T-helper 2 cell treated with Interferon-gamma antibody and Interleukin-4, amounts not matched to agents 5 μg/mL and 100 μg/mL, for 36 hours (primary cell): ENCODE data around the gene MED15.
"Not testable (repeated sequence)": the region's sequence is repeated elsewhere in the genome, so short reads cannot be mapped to it uniquely, and the experiment has no call there.

ENCODE experiments used
- DNase-seq: peaks from one replicate; pipeline ENCODE4 v3.0.0; 2021; ENCODE audit warnings: low spot score
- H3K27ac Mint-ChIP-seq: one replicate; pipeline ENCODE4 v1.8.0; 2021; ENCODE audit warnings: mild to moderate bottlenecking, mixed read lengths
- H3K27me3 Mint-ChIP-seq: one replicate; pipeline ENCODE4 v1.8.0; 2021; ENCODE audit warnings: low read depth, mixed read lengths
- H3K36me3 Mint-ChIP-seq: one replicate; pipeline ENCODE4 v1.8.0; 2021; ENCODE audit warnings: low read depth, mixed read lengths
- H3K4me1 Mint-ChIP-seq: one replicate; pipeline ENCODE4 v1.8.0; 2021; ENCODE audit warnings: low read depth, mixed read lengths
- H3K4me3 Mint-ChIP-seq: one replicate; pipeline ENCODE4 v1.8.0; 2022; ENCODE audit warnings: mild to moderate bottlenecking, moderate library complexity, mixed read lengths
- H3K9me3 Mint-ChIP-seq: one replicate; pipeline ENCODE4 v1.8.0; 2021; ENCODE audit warnings: mixed read lengths

The MED15 gene

DNA sequence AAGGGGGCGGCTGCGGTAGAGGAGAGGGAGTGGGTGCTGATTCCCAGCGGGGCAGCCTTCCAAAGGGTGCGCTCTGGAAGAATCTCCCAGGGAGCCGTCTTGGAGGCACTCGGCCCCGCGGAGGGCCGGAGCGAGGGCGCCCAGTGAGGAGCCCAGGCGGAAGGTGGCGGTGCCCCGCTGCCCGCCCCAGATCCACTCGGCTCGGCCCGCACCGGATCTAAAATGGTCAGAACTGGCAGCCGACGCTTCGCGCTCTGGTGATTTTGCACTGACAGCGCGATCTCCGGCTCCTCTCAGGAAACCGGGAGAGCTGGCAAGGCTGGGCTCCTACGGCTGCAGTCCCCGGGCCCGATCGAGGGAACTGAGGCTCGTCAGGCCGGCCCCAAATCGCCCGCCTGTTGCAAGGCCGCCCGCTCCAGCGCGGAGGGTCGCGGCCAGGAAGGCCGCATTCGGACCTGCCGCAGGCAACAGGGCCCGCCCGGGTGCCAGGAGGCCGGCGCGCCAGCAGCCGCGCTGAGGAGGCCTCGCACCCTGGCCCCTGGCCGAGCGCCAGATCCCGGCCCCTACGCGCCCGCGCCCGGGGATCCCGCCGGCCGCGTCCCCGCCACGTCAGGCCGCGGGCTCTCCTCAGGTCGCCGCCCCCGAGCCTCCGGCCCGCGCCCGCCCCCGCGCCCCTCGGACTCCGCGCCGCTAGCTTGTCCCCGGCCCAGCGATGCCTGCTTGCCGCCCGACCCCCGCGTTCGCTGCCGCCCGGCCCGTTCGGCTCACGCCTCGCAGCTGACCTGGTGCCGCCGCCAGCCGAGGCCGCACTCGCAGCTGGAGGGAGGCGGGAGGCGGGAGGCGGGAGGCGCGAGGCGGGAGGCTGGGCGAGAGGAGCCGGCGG, 12.2 kb upstream of the MED15 start, which contains the start of gene KLHL22:
Gene KLHL22, minus strand, starts transcription at position 818 of the 883 bp plus-strand sequence. CDS start 6,584 bp downstream, outside the sequence.
- DNase-seq, result no peak
- Mint-ChIP-seq H3K9me3 (no peaks in the 10 kb centered on the region), H3K36me3 (peaks cover 6% of the 10 kb centered on the region), H3K27me3 (no peaks in the 10 kb centered on the region), H3K4me3 (peak within 1 kb of the TSS; percentile 93), H3K27ac (peak within 1 kb of the TSS; percentile 88), H3K4me1 (peaks cover 32% of the 10 kb centered on the region)

- H3K9me3 Mint-ChIP-seq, result no peaks in the 10 kb centered on the region
- H3K4me3 Mint-ChIP-seq, result peak overlapping the region; percentile 93
- peak overlapping the region; percentile 88 for H3K27ac Mint-ChIP-seq
- DNase-seq, result peak; percentile 95
- peaks cover 26% of the 10 kb centered on the region for H3K4me1 Mint-ChIP-seq
- H3K36me3 Mint-ChIP-seq, result peaks cover 7% of the 10 kb centered on the region
- H3K27me3 Mint-ChIP-seq, result no peaks in the 10 kb centered on the region
Measured at GRCh38 chr22:20495861-20496681, 11.3 kb upstream of the MED15 start.

DNA sequence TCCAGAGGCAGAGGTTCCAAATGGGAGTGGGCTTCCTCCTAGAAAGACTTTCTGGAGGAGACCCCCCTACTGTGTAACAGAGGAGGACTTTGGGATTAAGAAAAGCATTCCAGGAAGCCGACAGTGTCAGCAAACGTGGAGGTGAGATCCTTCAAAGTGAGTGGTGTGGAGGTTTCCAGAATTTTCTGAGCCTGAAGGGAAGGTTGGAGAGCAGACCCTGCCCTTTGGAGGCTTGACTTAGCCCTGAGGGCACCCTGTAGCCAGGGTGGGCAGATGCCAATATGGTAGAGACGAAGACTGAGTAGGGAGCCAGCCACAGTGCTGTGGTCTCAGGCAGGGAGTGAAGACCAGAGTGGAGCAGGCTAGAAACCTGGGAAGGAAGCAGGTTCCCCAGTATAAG, 10.0 kb upstream of the MED15 start:
- H3K4me3 Mint-ChIP-seq, result no peak overlapping the region
- H3K36me3 Mint-ChIP-seq, result peaks cover 9% of the 10 kb centered on the region
- no peak overlapping the region for H3K27ac Mint-ChIP-seq
- no peak for DNase-seq
- H3K4me1 Mint-ChIP-seq, result peaks cover 19% of the 10 kb centered on the region
- H3K27me3 Mint-ChIP-seq, result no peaks in the 10 kb centered on the region
- no peaks in the 10 kb centered on the region for H3K9me3 Mint-ChIP-seq

DNA sequence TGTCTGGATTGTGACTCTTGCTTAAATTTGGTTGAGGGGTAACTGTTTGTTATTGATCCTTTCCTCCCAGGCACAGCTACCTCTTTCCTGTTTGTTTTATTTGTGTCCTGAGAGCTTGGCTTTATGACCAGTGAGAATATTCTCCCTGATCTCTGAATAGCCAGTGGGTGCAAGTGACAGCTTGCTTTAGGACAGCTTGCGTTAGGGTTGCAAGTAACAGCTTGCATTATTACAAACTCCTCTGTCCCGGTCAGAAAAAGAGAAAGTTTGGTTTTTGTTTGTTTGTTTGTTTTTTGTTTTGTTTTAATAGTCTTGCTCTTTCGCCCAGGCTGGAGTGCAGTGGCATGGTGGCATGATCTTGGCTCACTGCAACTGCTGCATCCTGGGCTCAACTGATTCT, 8.5 kb upstream of the MED15 start:
- Mint-ChIP-seq H3K4me1 (peaks cover 11% of the 10 kb centered on the region), H3K36me3 (peaks cover 3% of the 10 kb centered on the region), H3K9me3 (no peaks in the 10 kb centered on the region), H3K27me3 (no peaks in the 10 kb centered on the region), H3K27ac (no peak overlapping the region), H3K4me3 (no peak overlapping the region)
- DNase-seq, result no peak

GRCh38 chr22:20499769-20500168, 7.6 kb upstream of the MED15 start:
- peaks cover 3% of the 10 kb centered on the region for H3K36me3 Mint-ChIP-seq
- no peaks in the 10 kb centered on the region for H3K9me3 Mint-ChIP-seq
- no peak overlapping the region for H3K27ac Mint-ChIP-seq
- H3K4me3 Mint-ChIP-seq, result no peak overlapping the region
- H3K4me1 Mint-ChIP-seq, result peaks cover 4% of the 10 kb centered on the region
- H3K27me3 Mint-ChIP-seq, result no peaks in the 10 kb centered on the region
- DNase-seq, result no peak

DNA sequence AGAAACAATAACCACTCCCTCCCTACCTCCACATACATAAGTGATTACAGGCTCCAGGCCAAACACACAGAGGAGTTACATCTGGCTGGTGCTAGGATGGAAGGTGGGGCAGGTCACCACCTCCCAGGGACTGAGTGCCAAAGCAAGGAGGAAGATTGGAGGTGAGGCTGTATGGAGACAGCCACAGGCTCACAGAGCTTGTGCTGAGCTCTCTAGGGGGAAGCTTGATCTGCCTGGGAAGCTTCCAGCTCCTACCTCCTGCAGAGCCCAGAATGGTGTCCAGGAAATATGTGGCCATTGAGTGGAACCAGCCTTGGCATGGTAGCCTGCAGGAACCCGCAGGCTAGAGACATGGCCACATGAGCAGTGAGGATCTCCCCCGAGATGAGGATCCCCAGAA, 3.6 kb upstream of the MED15 start:
- Mint-ChIP-seq H3K4me3 (no peak overlapping the region), H3K36me3 (peaks cover 14% of the 10 kb centered on the region), H3K9me3 (no peaks in the 10 kb centered on the region), H3K4me1 (peaks cover 14% of the 10 kb centered on the region), H3K27ac (no peak overlapping the region), H3K27me3 (no peaks in the 10 kb centered on the region)
- no peak for DNase-seq

GRCh38 chr22:20504293-20504922, 3.0 kb upstream of the MED15 start:
- not testable (repeated sequence) for H3K27ac Mint-ChIP-seq, H3K4me3 Mint-ChIP-seq, DNase-seq, H3K9me3 Mint-ChIP-seq, H3K27me3 Mint-ChIP-seq
- H3K36me3 Mint-ChIP-seq, result peaks cover 20% of the 10 kb centered on the region
- peaks cover 20% of the 10 kb centered on the region for H3K4me1 Mint-ChIP-seq

GRCh38 chr22:20506543-20507252, 712 bp upstream of the MED15 start:
- Mint-ChIP-seq H3K27me3 (no peaks in the 10 kb centered on the region), H3K4me3 (peak overlapping the region; percentile 96), H3K4me1 (peaks cover 38% of the 10 kb centered on the region), H3K9me3 (no peaks in the 10 kb centered on the region), H3K36me3 (peaks cover 25% of the 10 kb centered on the region), H3K27ac (peak overlapping the region; percentile 96)
- DNase-seq, result no peak

DNA sequence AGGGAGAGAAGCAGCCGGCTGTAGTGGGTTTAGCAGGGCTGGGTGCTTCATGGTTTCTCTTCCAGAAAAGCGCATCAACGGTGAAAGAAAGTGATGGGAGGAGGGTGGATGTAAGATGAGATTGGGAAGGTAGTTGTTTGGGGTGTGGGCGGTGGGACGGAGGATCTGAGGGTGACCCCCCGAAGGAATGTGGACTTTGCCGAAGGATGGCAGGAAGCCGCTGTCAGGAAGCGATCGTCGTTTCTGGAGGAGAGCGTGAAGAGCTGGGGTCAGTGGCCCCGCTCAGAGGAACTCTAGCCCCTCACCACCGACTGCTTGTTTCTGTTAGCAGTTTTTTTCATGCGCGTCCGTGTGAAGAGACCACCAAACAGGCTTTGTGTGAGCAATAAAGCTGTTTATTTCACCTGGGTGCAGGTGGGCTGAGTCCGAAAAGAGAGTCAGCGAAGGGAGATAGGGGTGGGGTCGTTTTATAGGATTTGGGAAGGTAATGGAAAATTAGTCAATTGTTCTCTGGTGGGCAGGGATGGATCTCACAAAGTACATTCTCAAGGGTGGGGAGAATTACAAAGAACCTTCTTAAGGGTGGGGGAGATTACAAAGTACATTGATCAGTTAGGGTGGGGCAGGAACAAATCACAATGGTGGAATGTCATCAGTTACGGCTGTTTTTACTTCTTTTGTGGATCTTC, 801 bp downstream of the MED15 start:
- not testable (repeated sequence) for DNase-seq, H3K9me3 Mint-ChIP-seq, H3K27me3 Mint-ChIP-seq
- Mint-ChIP-seq H3K4me3 (peak overlapping the region; percentile 96), H3K4me1 (peaks cover 43% of the 10 kb centered on the region), H3K27ac (peak overlapping the region; percentile 96), H3K36me3 (peaks cover 30% of the 10 kb centered on the region)

GRCh38 chr22:20508815-20509271, 1.4 kb downstream of the MED15 start:
- peaks cover 43% of the 10 kb centered on the region for H3K4me1 Mint-ChIP-seq

DNA sequence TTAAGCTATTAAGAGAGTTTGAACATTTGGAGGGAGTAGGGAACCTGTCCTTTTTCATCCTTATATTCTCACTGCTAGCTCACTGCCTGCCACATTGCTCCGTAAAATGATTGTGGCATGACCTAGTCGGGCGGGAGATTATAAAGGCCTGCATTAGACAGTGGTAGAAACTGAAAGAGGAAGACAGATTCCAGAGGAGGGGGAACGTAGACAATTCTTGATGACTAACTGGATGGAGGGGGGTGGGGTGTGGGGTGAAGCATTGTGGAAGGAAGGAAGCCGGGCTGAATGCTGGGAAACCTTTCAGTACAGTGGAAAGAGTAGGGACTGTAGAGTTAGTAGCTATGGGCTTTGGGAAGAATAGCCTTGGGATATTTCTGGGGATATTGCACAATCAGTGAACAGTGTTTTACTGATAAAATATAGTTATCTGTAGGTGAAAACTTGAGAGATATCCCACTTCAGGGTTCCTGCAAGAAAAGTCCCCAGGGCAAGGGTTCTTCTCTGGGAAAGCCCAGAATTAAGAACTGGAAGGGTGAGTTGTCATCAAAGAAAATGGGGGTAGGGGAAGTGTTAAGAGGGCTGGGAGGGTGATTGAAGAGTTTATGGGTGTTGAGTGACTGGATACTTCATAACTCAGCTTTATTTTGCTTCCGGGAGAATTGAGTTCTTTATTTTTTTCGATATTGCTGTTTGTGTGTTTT, 2.1 kb downstream of the MED15 start:
- Mint-ChIP-seq H3K4me3 (peak overlapping the region; percentile 96), H3K4me1 (peaks cover 45% of the 10 kb centered on the region), H3K36me3 (peaks cover 41% of the 10 kb centered on the region), H3K9me3 (no peaks in the 10 kb centered on the region), H3K27me3 (no peaks in the 10 kb centered on the region), H3K27ac (peak overlapping the region; percentile 96)
- peak; percentile 55 for DNase-seq

More at GRCh38 chr22:20508815-20509271, 1.4 kb downstream of the MED15 start:
- no peak for DNase-seq
- H3K27ac Mint-ChIP-seq, result peak overlapping the region; percentile 96
- no peaks in the 10 kb centered on the region for H3K27me3 Mint-ChIP-seq
- H3K4me3 Mint-ChIP-seq, result peak overlapping the region; percentile 96
- peaks cover 35% of the 10 kb centered on the region for H3K36me3 Mint-ChIP-seq
- H3K9me3 Mint-ChIP-seq, result no peaks in the 10 kb centered on the region

GRCh38 chr22:20510811-20511577, 3.6 kb downstream of the MED15 start:
- H3K27ac Mint-ChIP-seq, result peak overlapping the region; percentile 36
- peaks cover 46% of the 10 kb centered on the region for H3K4me1 Mint-ChIP-seq
- DNase-seq, result no peak
- no peaks in the 10 kb centered on the region for H3K27me3 Mint-ChIP-seq
- peak overlapping the region; percentile 21 for H3K4me3 Mint-ChIP-seq
- H3K36me3 Mint-ChIP-seq, result peaks cover 47% of the 10 kb centered on the region
- no peaks in the 10 kb centered on the region for H3K9me3 Mint-ChIP-seq
